DOHH2 (cell line): ENCODE data around the gene LRRC7.

Experiments
- H3F3A ChIP-seq: fragments of 200-600 bp; sonication (generic), shearing (Covaris generic); 2 replicates; pipeline ENCODE4 v1.6.0; 2016; ENCODE audit warnings: antibody characterized with exemption, mild to moderate bottlenecking; ENCODE audit not compliant: control insufficient read depth, insufficient read depth
- H3K27ac ChIP-seq: fragments of 200-600 bp; sonication (generic); 2 replicates; pipeline ENCODE4 v1.5.1; 2014; ENCODE audit warnings: low read depth, mild to moderate bottlenecking, low read length, moderate library complexity
- H3K27me3 ChIP-seq: fragments of 200-600 bp; sonication (generic); 2 replicates; pipeline ENCODE4 v1.6.1; 2014; ENCODE audit warnings: mild to moderate bottlenecking, low read length, mixed read lengths; ENCODE audit not compliant: control insufficient read depth
- H3K36me3 ChIP-seq: fragments of 200-600 bp; sonication (generic); 2 replicates; pipeline ENCODE4 v1.6.1; 2014; ENCODE audit warnings: mild to moderate bottlenecking, low read length, moderate library complexity, mixed read lengths; ENCODE audit not compliant: control insufficient read depth
- H3K4me1 ChIP-seq: fragments of 200-600 bp; sonication (generic); 2 replicates; pipeline ENCODE4 v1.6.1; 2014; ENCODE audit warnings: mild to moderate bottlenecking, low read length, mixed read lengths; ENCODE audit not compliant: control insufficient read depth
- H3K4me2 ChIP-seq: fragments of 200-600 bp; sonication (generic); 2 replicates; pipeline ENCODE4 v1.6.0; 2014; ENCODE audit warnings: mild to moderate bottlenecking, low read length, moderate library complexity
- H3K4me3 ChIP-seq: fragments of 200-600 bp; sonication (generic); 2 replicates; pipeline ENCODE4 v1.5.1; 2014; ENCODE audit warnings: mild to moderate bottlenecking, low read length, mixed read lengths
- H3K79me2 ChIP-seq: fragments of 200-600 bp; sonication (generic); 2 replicates; pipeline ENCODE4 v1.6.1; 2014; ENCODE audit warnings: mild to moderate bottlenecking, low read length, mixed read lengths; ENCODE audit not compliant: control insufficient read depth
- H3K9me2 ChIP-seq: fragments of 200-600 bp; sonication (generic); replicated peaks from 2 replicates; pipeline ENCODE4 v1.6.1; 2014; ENCODE audit warnings: mild to moderate bottlenecking, low read length, mixed read lengths; ENCODE audit not compliant: control insufficient read depth
- H3K9me3 ChIP-seq: fragments of 200-600 bp; sonication (generic); 2 replicates; pipeline ENCODE4 v1.6.1; 2014; ENCODE audit warnings: antibody characterized with exemption, low read length, mixed read lengths; ENCODE audit not compliant: control insufficient read depth, insufficient read depth
- H4K20me1 ChIP-seq: fragments of 200-600 bp; sonication (generic); 2 replicates; pipeline ENCODE4 v1.6.0; 2014; ENCODE audit warnings: low read depth, mild to moderate bottlenecking, antibody characterized with exemption, low read length, moderate library complexity; ENCODE audit not compliant: control insufficient read depth, insufficient read depth
- EZH2phosphoT487 ChIP-seq: fragments of 200-600 bp; sonication (generic); IDR thresholded peaks from 2 replicates; pipeline ENCODE4 v1.6.1; 2017; ENCODE audit warnings: borderline replicate concordance, mild to moderate bottlenecking, antibody characterized with exemption, low read length, moderate library complexity, mixed read lengths
- TF ChIP-seq, protein P1 (sequence below): fragments of 200-600 bp; sonication (generic); IDR thresholded peaks from one replicate; pipeline ENCODE4 v1.5.1; 2014; ENCODE audit warnings: antibody characterized with exemption, mild to moderate bottlenecking, low read depth, low read length; ENCODE audit not compliant: poor library complexity, severe bottlenecking

Gene LRRC7

GRCh38 chr1:70134148-70134547 lies 566.4 kb downstream of the LRRC7 start:
- Histone ChIP-seq H4K20me1 (no peaks in the 10 kb centered on the region), H3F3A (no peaks in the 10 kb centered on the region), H3K4me2 (no peak overlapping the region), H3K9me3 (no peaks in the 10 kb centered on the region), H3K27ac (no peak overlapping the region), H3K79me2 (no peaks in the 10 kb centered on the region), H3K27me3 (peaks cover 9% of the 10 kb centered on the region; the same call in 1 of the 2 replicates), H3K4me1 (no peaks in the 10 kb centered on the region), H3K4me3 (no peak overlapping the region), H3K36me3 (no peaks in the 10 kb centered on the region), H3K9me2 (no peaks in the 10 kb centered on the region)
- TF ChIP-seq, protein P1, sequence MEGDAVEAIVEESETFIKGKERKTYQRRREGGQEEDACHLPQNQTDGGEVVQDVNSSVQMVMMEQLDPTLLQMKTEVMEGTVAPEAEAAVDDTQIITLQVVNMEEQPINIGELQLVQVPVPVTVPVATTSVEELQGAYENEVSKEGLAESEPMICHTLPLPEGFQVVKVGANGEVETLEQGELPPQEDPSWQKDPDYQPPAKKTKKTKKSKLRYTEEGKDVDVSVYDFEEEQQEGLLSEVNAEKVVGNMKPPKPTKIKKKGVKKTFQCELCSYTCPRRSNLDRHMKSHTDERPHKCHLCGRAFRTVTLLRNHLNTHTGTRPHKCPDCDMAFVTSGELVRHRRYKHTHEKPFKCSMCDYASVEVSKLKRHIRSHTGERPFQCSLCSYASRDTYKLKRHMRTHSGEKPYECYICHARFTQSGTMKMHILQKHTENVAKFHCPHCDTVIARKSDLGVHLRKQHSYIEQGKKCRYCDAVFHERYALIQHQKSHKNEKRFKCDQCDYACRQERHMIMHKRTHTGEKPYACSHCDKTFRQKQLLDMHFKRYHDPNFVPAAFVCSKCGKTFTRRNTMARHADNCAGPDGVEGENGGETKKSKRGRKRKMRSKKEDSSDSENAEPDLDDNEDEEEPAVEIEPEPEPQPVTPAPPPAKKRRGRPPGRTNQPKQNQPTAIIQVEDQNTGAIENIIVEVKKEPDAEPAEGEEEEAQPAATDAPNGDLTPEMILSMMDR = no peak
- TF ChIP-seq EZH2phosphoT487 = no peak

DNA sequence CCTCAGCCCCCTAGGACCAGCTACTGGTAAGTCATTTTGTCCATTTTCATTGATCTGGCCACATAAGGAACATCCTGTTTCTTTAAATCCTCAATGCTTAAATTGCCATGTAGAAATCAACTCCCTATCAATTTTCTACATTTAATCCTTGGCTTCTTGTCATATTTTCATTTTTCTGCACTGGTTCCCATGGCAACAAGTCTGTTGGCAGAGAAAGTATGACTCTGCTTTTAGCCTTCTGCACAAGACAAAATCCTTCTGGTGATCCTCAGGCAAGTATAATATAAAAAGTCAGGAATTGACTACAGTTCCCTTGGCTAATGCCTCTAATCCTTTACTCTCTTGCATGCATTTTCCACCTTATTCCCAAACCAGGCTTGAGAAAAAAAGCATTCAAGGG lies 572.6 kb downstream of the LRRC7 start:
- H3K27me3 ChIP-seq = peaks cover under 1% of the 10 kb centered on the region; the same call in 1 of the 2 replicates
- no peaks in the 10 kb centered on the region for H3K9me2 ChIP-seq
- no peak overlapping the region for H3K4me3 ChIP-seq
- TF ChIP-seq, protein P1 = no peak
- no peak for TF ChIP-seq EZH2phosphoT487
- H4K20me1 ChIP-seq = no peaks in the 10 kb centered on the region
- H3K9me3 ChIP-seq = no peaks in the 10 kb centered on the region
- no peak overlapping the region for H3K4me2 ChIP-seq
- no peaks in the 10 kb centered on the region for H3K36me3 ChIP-seq
- H3F3A ChIP-seq = no peaks in the 10 kb centered on the region
- no peak overlapping the region for H3K27ac ChIP-seq
- H3K79me2 ChIP-seq = no peaks in the 10 kb centered on the region
- H3K4me1 ChIP-seq = no peaks in the 10 kb centered on the region

DNA sequence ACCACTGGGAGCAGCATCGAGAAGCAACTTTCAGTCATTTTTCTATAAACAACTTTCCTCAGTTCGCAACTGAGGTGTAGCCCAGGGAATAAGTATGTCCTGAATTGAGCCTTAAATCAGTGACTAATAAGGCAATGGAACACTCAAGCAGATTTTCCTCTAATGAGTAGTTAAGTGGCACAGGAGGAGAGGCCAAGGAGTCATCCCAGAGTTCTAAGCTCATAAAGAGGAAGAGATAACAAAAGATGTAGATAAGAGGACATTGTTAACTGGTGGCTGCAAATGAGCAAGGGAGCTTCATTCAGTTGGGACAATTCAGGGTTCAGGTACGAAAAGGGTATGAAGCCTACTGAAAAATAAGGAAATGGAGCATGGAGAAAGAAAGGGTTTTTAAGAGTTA lies 573.2 kb downstream of the LRRC7 start:
- H3K27ac ChIP-seq = no peak overlapping the region
- H3K9me3 ChIP-seq = no peaks in the 10 kb centered on the region
- no peak for TF ChIP-seq EZH2phosphoT487
- TF ChIP-seq, protein P1 = no peak
- H3K79me2 ChIP-seq = no peaks in the 10 kb centered on the region
- no peak overlapping the region for H3K4me3 ChIP-seq
- H3K27me3 ChIP-seq = no peaks in the 10 kb centered on the region
- no peak overlapping the region for H3K4me2 ChIP-seq
- peaks cover 2% of the 10 kb centered on the region; the same call in 1 of the 2 replicates for H3K36me3 ChIP-seq
- H4K20me1 ChIP-seq = no peaks in the 10 kb centered on the region
- no peaks in the 10 kb centered on the region for H3K9me2 ChIP-seq
- H3F3A ChIP-seq = no peaks in the 10 kb centered on the region
- H3K4me1 ChIP-seq = no peaks in the 10 kb centered on the region

DNA sequence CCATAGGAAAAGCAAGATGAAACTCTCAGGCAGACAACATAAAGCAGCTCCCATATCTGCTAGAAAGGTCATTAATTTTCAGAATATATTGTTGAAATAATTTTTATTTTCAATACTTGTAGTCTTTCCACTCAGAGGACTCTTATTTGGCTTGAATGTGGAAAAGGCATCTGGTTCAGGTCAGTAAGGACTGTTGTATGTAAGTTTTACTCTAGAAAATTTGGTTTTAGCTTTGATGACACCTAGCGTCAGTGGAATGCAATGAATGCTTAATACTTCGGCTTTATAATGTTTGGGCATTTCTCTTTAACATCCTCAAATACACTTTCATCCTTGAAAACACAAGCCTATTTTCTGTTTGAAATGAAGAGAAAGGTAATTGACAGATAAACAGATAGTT lies 574.4 kb downstream of the LRRC7 start:
- Histone ChIP-seq H3K79me2 (no peaks in the 10 kb centered on the region), H3K27ac (no peak overlapping the region), H3K4me2 (no peak overlapping the region), H3K4me1 (no peaks in the 10 kb centered on the region), H3K9me2 (no peaks in the 10 kb centered on the region), H3K27me3 (no peaks in the 10 kb centered on the region), H3K36me3 (peaks cover 4% of the 10 kb centered on the region; the same call in 1 of the 2 replicates), H4K20me1 (no peaks in the 10 kb centered on the region), H3K9me3 (no peaks in the 10 kb centered on the region), H3F3A (no peaks in the 10 kb centered on the region), H3K4me3 (no peak overlapping the region)
- TF ChIP-seq EZH2phosphoT487 = no peak
- TF ChIP-seq, protein P1 = no peak
